ENCODE measurements around the gene ESPNL.

The ESPNL gene

DNA sequence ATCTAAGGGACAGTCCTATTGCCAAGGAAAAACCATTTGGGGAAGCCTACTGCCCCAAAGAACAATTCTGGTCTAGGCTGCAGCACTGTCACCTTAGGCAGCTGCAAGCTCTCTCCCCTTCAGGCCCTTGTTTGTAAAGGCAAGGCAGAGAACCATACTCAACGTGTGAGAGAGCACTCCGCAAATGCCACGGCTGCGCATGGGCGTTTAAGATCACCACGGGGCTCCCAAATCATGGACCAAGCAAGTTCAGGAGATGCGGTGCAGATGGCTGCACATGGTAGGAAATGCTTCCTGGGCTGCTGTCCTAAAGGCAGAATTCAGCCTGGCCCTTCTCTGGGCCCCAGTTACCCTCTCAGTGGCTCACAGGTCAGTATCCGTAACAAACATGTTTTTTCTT is 74.2 kb downstream of the ESPNL start:
- no peak for DNase-seq

GRCh38 chr2:238174701-238175100 is 74.6 kb downstream of the ESPNL start:
- no peak for DNase-seq

- DNase-seq: no peak
These were observed 76.5 kb downstream of the ESPNL start for GRCh38 chr2:238176613-238177012.

GRCh38 chr2:238180554-238180953 is 80.4 kb downstream of the ESPNL start:
- no peak for DNase-seq

GRCh38 chr2:238182362-238182761 is 82.2 kb downstream of the ESPNL start:
- DNase-seq: no peak

Data from 8988T (cell line).